T-cell (primary cell): Measurements from ENCODE around the gene CSTF1. TPM values are rescaled to one million over a fixed set of nuclear protein-coding genes. Genes with fewer than 3 reads are reported as not detected.

ENCODE experiments used
- ATAC-seq, 4 experiments: fragments of 200-7000 bp in 3 of 4; fragments of 150-1000 bp in 1 of 4; cut with Tn5 transposase; replicated peaks in 1 of 4; 1 replicate in 3 of 4; 2 replicates in 1 of 4; pipeline ENCODE4 v1.10.0; 2021; ENCODE audit warnings: moderate library complexity in 3 of 4, mild to moderate bottlenecking in 2 of 4, moderate number of reproducible peaks in 1 of 4
- CTCF ChIA-PET, 2 donors: fragments of 300-600 bp; sonication (Branson Sonifier 250); formaldehyde crosslinking; loops; one replicate each; lab custom pipeline; 2022; ENCODE audit warnings: antibody characterized with exemption in 2 of 2; lab: Charles Lee
- POLR2A ChIA-PET, 2 donors: fragments of 300-600 bp; sonication (Branson Sonifier 250); formaldehyde crosslinking; loops; one replicate each; lab custom pipeline; 2022; ENCODE audit warnings: antibody characterized with exemption in 2 of 2; lab: Charles Lee
- DNase-seq, 35 experiments: peaks; one replicate each; pipeline versions ENCODE4 v3.0.0 to v3.0.0-alpha.2; 2013 to 2023
- H3K27ac ChIP-seq: one replicate; pipeline ENCODE4 v1.5.1; 2013; ENCODE audit warnings: low read length
- H3K27me3 ChIP-seq, 2 experiments: replicated peaks in 1 of 2; 1 replicate in 1 of 2; 2 replicates in 1 of 2; pipeline versions ENCODE4 v1.6.1 to v1.7.0; 2013; ENCODE audit warnings: low read length in 1 of 2, mixed read lengths in 1 of 2; ENCODE audit not compliant: control insufficient read depth in 2 of 2, insufficient read depth in 2 of 2; ENCODE audit errors: extremely low read depth in 1 of 2
- H3K36me3 ChIP-seq, 2 donors: 1 replicate in 1 of 2; 2 replicates in 1 of 2; pipeline versions ENCODE4 v1.6.1 to v1.7.0; 2013; ENCODE audit warnings: low read length in 1 of 2; ENCODE audit not compliant: control insufficient read depth in 2 of 2, insufficient read depth in 1 of 2; ENCODE audit errors: extremely low read depth in 1 of 2
- H3K4me1 ChIP-seq, 2 experiments: 1 replicate in 1 of 2; 2 replicates in 1 of 2; pipeline versions ENCODE4 v1.6.1 to v1.7.0; 2013; ENCODE audit warnings: low read length in 2 of 2, mixed read lengths in 1 of 2; ENCODE audit not compliant: insufficient read depth in 2 of 2, control insufficient read depth in 1 of 2; ENCODE audit errors: extremely low read depth in 1 of 2
- H3K4me3 ChIP-seq, 2 donors: 1 replicate in 1 of 2; 2 replicates in 1 of 2; pipeline versions ENCODE4 v1.5.1 to v1.7.0; 2013; ENCODE audit warnings: mild to moderate bottlenecking in 2 of 2, low read length in 1 of 2, moderate library complexity in 1 of 2; ENCODE audit not compliant: control insufficient read depth in 1 of 2; ENCODE audit errors: extremely low read depth in 1 of 2
- H3K9me3 ChIP-seq: 2 replicates; pipeline ENCODE4 v1.7.0; 2013
- H3K27ac Mint-ChIP-seq, 2 donors: one replicate each; pipeline ENCODE4 v1.8.0; 2020 to 2021; ENCODE audit warnings: mild to moderate bottlenecking in 2 of 2, mixed read lengths in 2 of 2
- H3K27me3 Mint-ChIP-seq, 2 donors: one replicate each; pipeline ENCODE4 v1.8.0; 2021 to 2022; ENCODE audit warnings: mixed read lengths in 2 of 2
- H3K36me3 Mint-ChIP-seq: one replicate; pipeline ENCODE4 v1.8.0; 2021; ENCODE audit warnings: mixed read lengths
- H3K4me1 Mint-ChIP-seq, 3 donors: one replicate each; pipeline ENCODE4 v1.8.0; 2020 to 2022; ENCODE audit warnings: mixed read lengths in 3 of 3, mild to moderate bottlenecking in 1 of 3
- H3K4me3 Mint-ChIP-seq, 3 donors: one replicate each; pipeline ENCODE4 v1.8.0; 2020 to 2022; ENCODE audit warnings: mild to moderate bottlenecking in 3 of 3, mixed read lengths in 3 of 3, moderate library complexity in 3 of 3
- H3K9me3 Mint-ChIP-seq, 3 donors: one replicate each; pipeline ENCODE4 v1.8.0; 2020 to 2022; ENCODE audit warnings: mixed read lengths in 3 of 3
- WGBS: methylation state at CpG from one replicate; pipeline ENCODE4 v1.1.5; 2013; ENCODE audit warnings: missing lambda C conversion rate; ENCODE audit not compliant: insufficient coverage; 5-methylcytosine and 5-hydroxymethylcytosine counted together
- total RNA-seq, 35 experiments: library from RNA in 6 of 35; stranded (reverse) in 6 of 35; fragments of 120-200 nt in 1 of 35; gene quantifications; one replicate each; pipeline versions ENCODE4 v1.2.1 to v1.2.4 and lab custom pipeline; 2013 to 2026

The CSTF1 gene
- total RNA-seq, 5 donors from 2014 or later (not counting 1 experiment from before 2014, with no cell fraction given): 17.3 to 47.7 (median 41.9) TPM

GRCh38 chr20:56445130-56445529, 52.7 kb downstream of the CSTF1 start:
- Mint-ChIP-seq H3K27me3 (no peaks in the 10 kb centered on the region), H3K36me3 (peaks cover 29% of the 10 kb centered on the region), H3K9me3 (no peaks in the 10 kb centered on the region), H3K4me1 (peaks cover 22 to 25% (median 23%) of the 10 kb centered on the region in 3 donors), H3K4me3 (no peak overlapping the region), H3K27ac (peak overlapping the region in 1 of 2 donors; percentile 3)
- Histone ChIP-seq H3K36me3 (peaks cover 5 to 11% of the 10 kb centered on the region in 2 donors), H3K27ac (no peak overlapping the region), H3K4me1 (peaks cover 12 to 32% of the 10 kb centered on the region in 2 experiments), H3K27me3 (no peaks in the 10 kb centered on the region), H3K4me3 (no peak overlapping the region), H3K9me3 (no peaks in the 10 kb centered on the region)
- ChIA-PET CTCF (no interaction called here), POLR2A (no interaction called here)
- ATAC-seq (no peak), DNase-seq (no peak)
- 100% methylated on average over 2 of the region's 3 CpGs for WGBS

GRCh38 chr20:56445540-56445939, 53.1 kb downstream of the CSTF1 start:
- CTCF ChIA-PET: no interaction called here
- peaks cover 8 to 28% of the 10 kb centered on the region in 2 experiments for H3K4me1 ChIP-seq
- Mint-ChIP-seq H3K27me3 (no peaks in the 10 kb centered on the region), H3K27ac (no peak overlapping the region), H3K4me1 (peaks cover 18 to 21% (median 18%) of the 10 kb centered on the region in 3 donors), H3K4me3 (no peak overlapping the region), H3K9me3 (no peaks in the 10 kb centered on the region), H3K36me3 (peaks cover 31% of the 10 kb centered on the region)
- no peak for ATAC-seq
- no peak for DNase-seq
- H3K36me3 ChIP-seq: peaks cover 5 to 11% of the 10 kb centered on the region in 2 donors
- no peaks in the 10 kb centered on the region for H3K9me3 ChIP-seq
- no peak overlapping the region for H3K27ac ChIP-seq
- no peaks in the 10 kb centered on the region for H3K27me3 ChIP-seq
- WGBS: 93% methylated on average over 14 of the region's 16 CpGs
- no peak overlapping the region for H3K4me3 ChIP-seq
- POLR2A ChIA-PET: no interaction called here

- Mint-ChIP-seq H3K27me3 (no peaks in the 10 kb centered on the region), H3K4me3 (no peak overlapping the region), H3K36me3 (peaks cover 43% of the 10 kb centered on the region), H3K27ac (no peak overlapping the region), H3K9me3 (no peaks in the 10 kb centered on the region), H3K4me1 (peaks cover 9 to 17% (median 9%) of the 10 kb centered on the region in 3 donors)
- H3K4me3 ChIP-seq: no peak overlapping the region
- no peak for DNase-seq
- H3K4me1 ChIP-seq: peaks cover 3 to 11% of the 10 kb centered on the region in 2 experiments
- ATAC-seq: no peak
- H3K36me3 ChIP-seq: peaks cover 5 to 15% of the 10 kb centered on the region in 2 donors
- H3K27ac ChIP-seq: no peak overlapping the region
- ChIA-PET POLR2A (no interaction called here), CTCF (interaction anchor here in 1 of 2 donors (0.7 kb wide), 1 partner anchor 61 kb away, joined by 3 read pairs; no protein-coding TSS in a partner anchor)
- no peaks in the 10 kb centered on the region for H3K27me3 ChIP-seq
- no peaks in the 10 kb centered on the region for H3K9me3 ChIP-seq
Observed at GRCh38 chr20:56447227-56447626, 54.8 kb downstream of the CSTF1 start.

- Histone ChIP-seq H3K27me3 (no peaks in the 10 kb centered on the region), H3K27ac (no peak overlapping the region), H3K4me1 (peaks cover 0 to 4% of the 10 kb centered on the region in 2 experiments), H3K36me3 (peaks cover 5 to 26% of the 10 kb centered on the region in 2 donors), H3K9me3 (no peaks in the 10 kb centered on the region), H3K4me3 (no peak overlapping the region)
- CTCF ChIA-PET: no interaction called here
- Mint-ChIP-seq H3K27ac (no peak overlapping the region), H3K4me1 (peaks cover 0 to 21% (median 3%) of the 10 kb centered on the region in 3 donors), H3K36me3 (peaks cover 50% of the 10 kb centered on the region), H3K9me3 (no peaks in the 10 kb centered on the region), H3K27me3 (no peaks in the 10 kb centered on the region), H3K4me3 (no peak overlapping the region)
- ATAC-seq (no peak), DNase-seq (no peak)
- WGBS: no CpG with 5 or more reads among the region's 5 CpGs
- POLR2A ChIA-PET: no interaction called here
Observed at GRCh38 chr20:56449459-56449858, 57.0 kb downstream of the CSTF1 start.

GRCh38 chr20:56451056-56451765, 58.8 kb downstream of the CSTF1 start:
- no peak overlapping the region for H3K4me3 ChIP-seq
- H3K4me3 Mint-ChIP-seq: no peak overlapping the region
- H3K27me3 Mint-ChIP-seq: no peaks in the 10 kb centered on the region
- no peaks in the 10 kb centered on the region for H3K9me3 ChIP-seq
- H3K4me1 ChIP-seq: peaks cover 0 to 4% of the 10 kb centered on the region in 2 experiments
- H3K9me3 Mint-ChIP-seq: no peaks in the 10 kb centered on the region
- H3K36me3 Mint-ChIP-seq: peaks cover 49% of the 10 kb centered on the region
- H3K36me3 ChIP-seq: peaks cover 0 to 22% of the 10 kb centered on the region in 2 donors
- no peaks in the 10 kb centered on the region for H3K27me3 ChIP-seq
- POLR2A ChIA-PET: no interaction called here
- CTCF ChIA-PET: no interaction called here
- peak overlapping the region in 1 of 2 donors; percentile 0 for H3K27ac Mint-ChIP-seq
- 92% methylated on average over 11 of the region's 13 CpGs for WGBS
- no peak for DNase-seq
- ATAC-seq: no peak
- H3K27ac ChIP-seq: no peak overlapping the region
- H3K4me1 Mint-ChIP-seq: peaks cover 0 to 27% (median 10%) of the 10 kb centered on the region in 3 donors

- Histone ChIP-seq H3K4me3 (no peak overlapping the region), H3K27me3 (no peaks in the 10 kb centered on the region), H3K4me1 (peaks cover 0 to 4% of the 10 kb centered on the region in 2 experiments), H3K27ac (no peak overlapping the region), H3K9me3 (no peaks in the 10 kb centered on the region), H3K36me3 (peaks cover 0 to 17% of the 10 kb centered on the region in 2 donors)
- peaks cover 52% of the 10 kb centered on the region for H3K36me3 Mint-ChIP-seq
- ATAC-seq: no peak
- H3K27ac Mint-ChIP-seq: no peak overlapping the region
- no peak for DNase-seq
- H3K4me3 Mint-ChIP-seq: no peak overlapping the region
- WGBS: no CpG with 5 or more reads among the region's 5 CpGs
- ChIA-PET CTCF (no interaction called here), POLR2A (no interaction called here)
- H3K4me1 Mint-ChIP-seq: peaks cover 0 to 27% (median 10%) of the 10 kb centered on the region in 3 donors
- no peaks in the 10 kb centered on the region for H3K9me3 Mint-ChIP-seq
- H3K27me3 Mint-ChIP-seq: no peaks in the 10 kb centered on the region
Observed at GRCh38 chr20:56453352-56453751, 60.9 kb downstream of the CSTF1 start.
